ENCODE data around the gene INPP5A. TPM values are rescaled to one million over a fixed set of nuclear protein-coding genes. Genes with fewer than 3 reads are reported as not detected.
A peak's percentile ranks its signal among the peaks of the same experiment; 100 is the strongest.

INPP5A gene
- total RNA-seq, 1 experiment from 2014 or later: 12.3 TPM

DNA sequence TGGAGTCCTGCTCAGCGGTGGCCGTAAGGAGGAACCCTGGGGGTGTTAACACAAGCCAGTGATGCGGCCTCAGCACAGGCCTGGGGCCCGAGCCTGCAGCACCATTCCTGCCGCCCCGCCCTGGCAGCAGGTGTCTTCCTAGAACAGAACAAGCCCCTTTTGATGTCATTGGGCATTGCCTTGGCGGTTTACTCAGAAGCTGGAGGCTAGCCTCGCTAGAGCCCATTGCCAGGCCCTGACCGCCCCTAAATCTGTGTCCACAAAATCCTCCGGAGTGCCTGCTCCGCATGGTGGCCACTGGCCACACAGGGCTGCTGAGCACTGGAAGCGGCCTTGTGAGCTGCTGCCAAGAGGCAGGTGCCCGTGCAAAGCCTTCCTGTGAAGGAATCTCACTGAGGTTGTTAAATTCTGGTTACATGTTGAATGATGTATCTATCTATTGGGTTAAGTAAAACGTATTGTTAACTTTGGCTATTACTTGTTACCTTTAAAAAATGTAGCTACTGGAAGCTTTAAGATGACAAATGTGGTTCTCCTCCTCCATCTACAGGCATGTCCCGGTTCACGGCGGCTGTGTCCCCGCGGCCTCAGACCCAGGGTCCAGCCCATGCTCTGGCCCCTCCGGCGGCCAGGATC, 1.2 kb upstream of the INPP5A start:
- DNase-seq (ENCODE audit: low read depth, low spot score) (no peak), ATAC-seq (0 out of 2 replicates have a peak, but pooled peaks have one; percentile 2)
- H3K9me3 ChIP-seq (ENCODE audit: control insufficient read depth in 1 of 2, insufficient read depth in 1 of 2, low read depth in 1 of 2, low read length in 2 of 2): no peaks in the 10 kb centered on the region
- peak overlapping the region; percentile 86 for H3K4me2 ChIP-seq (ENCODE audit: low read length)
- H4K20me1 ChIP-seq (ENCODE audit: insufficient read depth): no peaks in the 10 kb centered on the region
- H3K4me3 ChIP-seq (replicated peaks in 1 of 2; ENCODE audit: low read depth in 1 of 2, low read length in 2 of 2): peak overlapping the region; percentile 45 to 61
- TF ChIP-seq YY1 (IDR thresholded peaks at IDR 0.05; ENCODE audit: extremely low read depth, insufficient replicate concordance, low read depth, low read length): no peak
- peak; percentile 21; the same call in 1 of the 2 replicates for TF ChIP-seq MAX (IDR thresholded peaks at IDR 0.05)
- TF ChIP-seq EGR1 (IDR thresholded peaks at IDR 0.05; ENCODE audit: low read depth): no peak
- no peak for TF ChIP-seq JUND (IDR thresholded peaks at IDR 0.05)
- TF ChIP-seq, protein P1, sequence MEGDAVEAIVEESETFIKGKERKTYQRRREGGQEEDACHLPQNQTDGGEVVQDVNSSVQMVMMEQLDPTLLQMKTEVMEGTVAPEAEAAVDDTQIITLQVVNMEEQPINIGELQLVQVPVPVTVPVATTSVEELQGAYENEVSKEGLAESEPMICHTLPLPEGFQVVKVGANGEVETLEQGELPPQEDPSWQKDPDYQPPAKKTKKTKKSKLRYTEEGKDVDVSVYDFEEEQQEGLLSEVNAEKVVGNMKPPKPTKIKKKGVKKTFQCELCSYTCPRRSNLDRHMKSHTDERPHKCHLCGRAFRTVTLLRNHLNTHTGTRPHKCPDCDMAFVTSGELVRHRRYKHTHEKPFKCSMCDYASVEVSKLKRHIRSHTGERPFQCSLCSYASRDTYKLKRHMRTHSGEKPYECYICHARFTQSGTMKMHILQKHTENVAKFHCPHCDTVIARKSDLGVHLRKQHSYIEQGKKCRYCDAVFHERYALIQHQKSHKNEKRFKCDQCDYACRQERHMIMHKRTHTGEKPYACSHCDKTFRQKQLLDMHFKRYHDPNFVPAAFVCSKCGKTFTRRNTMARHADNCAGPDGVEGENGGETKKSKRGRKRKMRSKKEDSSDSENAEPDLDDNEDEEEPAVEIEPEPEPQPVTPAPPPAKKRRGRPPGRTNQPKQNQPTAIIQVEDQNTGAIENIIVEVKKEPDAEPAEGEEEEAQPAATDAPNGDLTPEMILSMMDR (IDR thresholded peaks at IDR 0.05 in 2 of 3, conservative IDR thresholded peaks at IDR 0.05 in 1 of 3; ENCODE audit: borderline replicate concordance in 1 of 3, insufficient read depth in 1 of 3, low read depth in 2 of 3, low read length in 2 of 3): no peak
- TF ChIP-seq RAD21 (IDR thresholded peaks at IDR 0.05; ENCODE audit: low read depth): no peak
- intact Hi-C loops (cut with micrococcal nuclease): loop anchor here (5.0 kb wide), 1 partner anchor 79 kb away; no protein-coding TSS in a partner anchor
- BruUV-seq (replicated peaks): TSS peak; percentile 72
- no peaks in the 10 kb centered on the region for H3K79me2 ChIP-seq (ENCODE audit: insufficient read depth, low read length)
- H3K36me3 ChIP-seq (ENCODE audit: control insufficient read depth in 1 of 2, insufficient read depth in 2 of 2, low read length in 2 of 2): no peaks in the 10 kb centered on the region
- H3K9me2 ChIP-seq (ENCODE audit: insufficient read depth): no peaks in the 10 kb centered on the region
- no peak overlapping the region for H2AFZ ChIP-seq (ENCODE audit: low read depth, low read length, poor library complexity, severe bottlenecking)
- no peaks in the 10 kb centered on the region for H3K27me3 ChIP-seq (ENCODE audit: insufficient read depth, low read length)
- peak overlapping the region; percentile 72; the same call in 1 of the 2 replicates for H3K27ac ChIP-seq (ENCODE audit: low read depth, low read length)
- peaks cover 18 to 43% of the 10 kb centered on the region in 2 experiments for H3K4me1 ChIP-seq (ENCODE audit: control insufficient read depth in 1 of 2, insufficient read depth in 2 of 2, low read length in 2 of 2)
- RAD21 ChIA-PET (ENCODE audit: low non-redundant PET in 1 of 2, low total read pairs in 2 of 2, uncharacterized antibody in 2 of 2, unreplicated experiment in 2 of 2): no interaction called here
- POLR2A ChIA-PET: no interaction called here
- CTCF ChIA-PET: no interaction called here
- peak overlapping the region; percentile 68 for H3K9ac ChIP-seq (ENCODE audit: low read length)
